H9 (cell line): ENCODE measurements around the gene GRIK3. TPM values are rescaled to one million over a fixed set of nuclear protein-coding genes. Genes with fewer than 3 reads are reported as not detected.

Experiments
- DNase-seq: peaks from one replicate; pipeline ENCODE4 v3.0.0-alpha.2; 2017
- H2AFZ ChIP-seq: one replicate; pipeline ENCODE4 v1.6.1; 2013; ENCODE audit warnings: mild to moderate bottlenecking, low read length, control low read depth, moderate library complexity
- H2AK5ac ChIP-seq: 2 replicates; pipeline ENCODE4 v1.6.1; 2013; ENCODE audit warnings: low read length, control low read depth, mixed read lengths; ENCODE audit not compliant: insufficient read length
- H2BK120ac ChIP-seq: one replicate; pipeline ENCODE4 v1.6.1; 2013; ENCODE audit warnings: low read depth, mild to moderate bottlenecking, low read length, control low read depth, inconsistent platforms; ENCODE audit not compliant: poor library complexity, severe bottlenecking
- H2BK12ac ChIP-seq: 2 replicates; pipeline ENCODE4 v1.6.1; 2013; ENCODE audit warnings: low read length, control low read depth, mixed read lengths, low read depth; ENCODE audit not compliant: insufficient read length
- H2BK15ac ChIP-seq: 2 replicates; pipeline ENCODE4 v1.6.1; 2013; ENCODE audit warnings: low read depth, low read length, control low read depth
- H2BK20ac ChIP-seq: one replicate; pipeline ENCODE4 v1.6.1; 2013; ENCODE audit warnings: low read depth, mild to moderate bottlenecking, low read length, control low read depth, inconsistent platforms; ENCODE audit not compliant: poor library complexity, severe bottlenecking
- H2BK5ac ChIP-seq: 2 replicates; pipeline ENCODE4 v1.6.1; 2013; ENCODE audit warnings: low read length, control low read depth, mixed read lengths; ENCODE audit not compliant: insufficient read length
- H3K14ac ChIP-seq: 2 replicates; pipeline ENCODE4 v1.6.1; 2013; ENCODE audit warnings: low read length, control low read depth; ENCODE audit not compliant: insufficient read depth
- H3K18ac ChIP-seq: 2 replicates; pipeline ENCODE4 v1.6.1; 2013; ENCODE audit warnings: low read depth, mild to moderate bottlenecking, mixed read lengths, low read length, control low read depth; ENCODE audit not compliant: insufficient read length
- H3K23ac ChIP-seq: 2 replicates; pipeline ENCODE4 v1.6.1; 2013; ENCODE audit warnings: low read length, control low read depth, mixed read lengths, low read depth; ENCODE audit not compliant: insufficient read length
- H3K23me2 ChIP-seq: 2 replicates; pipeline ENCODE4 v1.6.1; 2013; ENCODE audit warnings: low read depth, mild to moderate bottlenecking, mixed read lengths, low read length, control low read depth; ENCODE audit not compliant: insufficient read length, poor library complexity, severe bottlenecking
- H3K27ac ChIP-seq: 2 replicates; pipeline ENCODE4 v1.5.1; 2013; ENCODE audit warnings: low read length, control low read depth, mixed read lengths, low read depth; ENCODE audit not compliant: insufficient read length
- H3K27me3 ChIP-seq: 2 replicates; pipeline ENCODE4 v1.6.1; 2013; ENCODE audit warnings: low read length, control low read depth, inconsistent platforms; ENCODE audit not compliant: insufficient read depth
- H3K4ac ChIP-seq: 2 replicates; pipeline ENCODE4 v1.6.1; 2013; ENCODE audit warnings: low read depth, mild to moderate bottlenecking, control low read depth, inconsistent platforms, low read length, moderate library complexity
- H3K4me1 ChIP-seq: 2 replicates; pipeline ENCODE4 v1.6.1; 2013; ENCODE audit warnings: low read length, control low read depth, inconsistent platforms; ENCODE audit not compliant: insufficient read depth
- H3K4me2 ChIP-seq: 2 replicates; pipeline ENCODE4 v1.6.1; 2013; ENCODE audit warnings: low read length, control low read depth, mixed read lengths; ENCODE audit not compliant: insufficient read length, insufficient read depth
- H3K56ac ChIP-seq: 2 replicates; pipeline ENCODE4 v1.6.1; 2013; ENCODE audit warnings: low read depth, mild to moderate bottlenecking, mixed read lengths, low read length, control low read depth; ENCODE audit not compliant: insufficient read length
- H3K79me1 ChIP-seq: 2 replicates; pipeline ENCODE4 v1.6.1; 2013; ENCODE audit warnings: low read depth, mild to moderate bottlenecking, moderate library complexity, low read length, control low read depth, inconsistent platforms; ENCODE audit not compliant: insufficient read depth, poor library complexity, severe bottlenecking
- H3K79me2 ChIP-seq: 2 replicates; pipeline ENCODE4 v1.6.1; 2013; ENCODE audit warnings: low read length, control low read depth, inconsistent platforms; ENCODE audit not compliant: insufficient read depth
- H3K9ac ChIP-seq: 2 replicates; pipeline ENCODE4 v1.6.1; 2013; ENCODE audit warnings: low read length, control low read depth, mixed read lengths; ENCODE audit not compliant: insufficient read length; ENCODE audit errors: extremely low read depth
- H3K9me3 ChIP-seq: one replicate; pipeline ENCODE4 v1.6.1; 2013; ENCODE audit warnings: low read depth, low read length, inconsistent platforms; ENCODE audit not compliant: control insufficient read depth
- H3T11ph ChIP-seq: one replicate; pipeline ENCODE4 v1.6.1; 2013; ENCODE audit warnings: mild to moderate bottlenecking, low read length, control low read depth, inconsistent platforms
- H4K20me1 ChIP-seq: one replicate; pipeline ENCODE4 v1.6.1; 2013; ENCODE audit not compliant: control insufficient read depth, insufficient read length, insufficient read depth
- H4K5ac ChIP-seq: 2 replicates; pipeline ENCODE4 v1.6.1; 2013; ENCODE audit warnings: low read depth, mild to moderate bottlenecking, mixed read lengths, low read length, control low read depth; ENCODE audit not compliant: insufficient read length
- H4K8ac ChIP-seq: replicated peaks from 2 replicates; pipeline ENCODE4 v1.6.1; 2013; ENCODE audit warnings: low read length, control low read depth, mixed read lengths, low read depth; ENCODE audit not compliant: insufficient read length
- H4K91ac ChIP-seq: 2 replicates; pipeline ENCODE4 v1.6.1; 2013; ENCODE audit warnings: low read depth, mild to moderate bottlenecking, moderate library complexity, mixed read lengths, low read length, control low read depth; ENCODE audit not compliant: insufficient read length
- H3K27ac Mint-ChIP-seq, 3 experiments: 2 replicates in 2 of 3; 3 replicates in 1 of 3; pipeline ENCODE4 v1.8.0; 2020 to 2021; ENCODE audit warnings: mixed read lengths in 3 of 3, mild to moderate bottlenecking in 1 of 3, moderate library complexity in 1 of 3
- H3K27me3 Mint-ChIP-seq: 2 replicates; pipeline ENCODE4 v1.8.0; 2021; ENCODE audit warnings: low read depth, mild to moderate bottlenecking, moderate library complexity, mixed read lengths
- H3K36me3 Mint-ChIP-seq, 3 experiments: 2 replicates in 2 of 3; 3 replicates in 1 of 3; pipeline ENCODE4 v1.8.0; 2020 to 2021; ENCODE audit warnings: low read depth in 3 of 3, mixed read lengths in 3 of 3; ENCODE audit not compliant: insufficient read depth in 1 of 3
- H3K4me1 Mint-ChIP-seq, 2 experiments: 2 replicates each; pipeline ENCODE4 v1.8.0; 2020; ENCODE audit warnings: mixed read lengths in 2 of 2
- H3K4me3 Mint-ChIP-seq, 2 experiments: 2 replicates in 1 of 2; 3 replicates in 1 of 2; pipeline ENCODE4 v1.8.0; 2020 to 2021; ENCODE audit warnings: mild to moderate bottlenecking in 2 of 2, mixed read lengths in 2 of 2, moderate library complexity in 1 of 2
- H3K9me3 Mint-ChIP-seq, 2 experiments: 2 replicates in 1 of 2; 3 replicates in 1 of 2; pipeline ENCODE4 v1.8.0; 2020; ENCODE audit warnings: mild to moderate bottlenecking in 2 of 2, mixed read lengths in 2 of 2, moderate library complexity in 1 of 2
- WGBS: extraction: QIAGEN DNeasy Blood & Tissue Kit; methylation state at CpG from one replicate; pipeline ENCODE4 v1.1.7; 2013; ENCODE audit warnings: missing lambda C conversion rate, low lambda C conversion rate, mixed read lengths; ENCODE audit not compliant: insufficient read length; ENCODE audit errors: extremely low coverage; 5-methylcytosine and 5-hydroxymethylcytosine counted together
- total RNA-seq: library from RNA; stranded (reverse); gene quantifications from 2 replicates; pipeline ENCODE4 v1.2.1, GENCODE V29; 2021
- TF ChIP-seq, protein P1 (sequence below): fragments of 200-600 bp; sonication (generic); conservative IDR thresholded peaks from 3 replicates; pipeline ENCODE4 v1.8.0; 2021; ENCODE audit warnings: antibody characterized with exemption, mild to moderate bottlenecking

The GRIK3 gene
- total RNA-seq, 1 experiment from 2014 or later: 1.7 TPM

DNA sequence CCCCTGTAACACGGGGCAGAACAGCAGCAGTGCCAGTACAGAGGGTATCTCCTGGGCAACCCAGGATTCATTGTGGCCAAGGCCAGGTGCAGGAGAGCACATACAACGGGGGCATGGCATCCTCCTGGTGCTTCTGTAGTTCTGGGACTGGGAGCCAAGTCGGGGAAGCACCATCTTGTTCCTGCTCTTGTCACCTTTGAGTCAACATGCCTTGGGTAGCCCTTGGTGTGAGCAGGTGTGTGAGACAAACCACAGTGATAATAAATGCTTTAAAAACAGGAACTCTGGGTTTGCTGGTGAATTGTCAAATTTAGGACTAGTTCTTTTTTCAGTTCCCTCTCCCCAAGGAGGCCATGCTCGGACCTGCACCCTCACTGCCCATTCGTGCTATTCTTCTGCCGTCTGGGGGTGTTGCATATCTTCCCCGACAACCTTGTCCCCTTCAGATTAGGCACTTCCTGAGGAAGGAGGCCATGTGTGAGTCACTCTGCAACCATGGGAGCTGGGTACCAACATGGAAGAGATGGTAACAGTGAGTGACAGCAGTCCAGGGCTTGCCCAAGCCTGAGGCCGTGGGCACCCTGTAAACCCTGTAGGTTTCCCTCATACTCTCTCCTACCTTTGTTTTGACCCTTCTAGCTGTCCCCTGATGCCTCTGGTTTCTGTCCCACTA, 150.2 kb downstream of the GRIK3 start:
- H4K8ac ChIP-seq: no peak overlapping the region
- H3K23ac ChIP-seq: no peak overlapping the region
- H2BK12ac ChIP-seq: no peak overlapping the region
- no CpG with 5 or more reads among the region's 8 CpGs for WGBS
- H3K56ac ChIP-seq: no peak overlapping the region
- TF ChIP-seq, protein P1, sequence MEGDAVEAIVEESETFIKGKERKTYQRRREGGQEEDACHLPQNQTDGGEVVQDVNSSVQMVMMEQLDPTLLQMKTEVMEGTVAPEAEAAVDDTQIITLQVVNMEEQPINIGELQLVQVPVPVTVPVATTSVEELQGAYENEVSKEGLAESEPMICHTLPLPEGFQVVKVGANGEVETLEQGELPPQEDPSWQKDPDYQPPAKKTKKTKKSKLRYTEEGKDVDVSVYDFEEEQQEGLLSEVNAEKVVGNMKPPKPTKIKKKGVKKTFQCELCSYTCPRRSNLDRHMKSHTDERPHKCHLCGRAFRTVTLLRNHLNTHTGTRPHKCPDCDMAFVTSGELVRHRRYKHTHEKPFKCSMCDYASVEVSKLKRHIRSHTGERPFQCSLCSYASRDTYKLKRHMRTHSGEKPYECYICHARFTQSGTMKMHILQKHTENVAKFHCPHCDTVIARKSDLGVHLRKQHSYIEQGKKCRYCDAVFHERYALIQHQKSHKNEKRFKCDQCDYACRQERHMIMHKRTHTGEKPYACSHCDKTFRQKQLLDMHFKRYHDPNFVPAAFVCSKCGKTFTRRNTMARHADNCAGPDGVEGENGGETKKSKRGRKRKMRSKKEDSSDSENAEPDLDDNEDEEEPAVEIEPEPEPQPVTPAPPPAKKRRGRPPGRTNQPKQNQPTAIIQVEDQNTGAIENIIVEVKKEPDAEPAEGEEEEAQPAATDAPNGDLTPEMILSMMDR: no peak
- H3K4ac ChIP-seq: no peak overlapping the region
- H3T11ph ChIP-seq: no peak overlapping the region
- Mint-ChIP-seq H3K36me3 (no peaks in the 10 kb centered on the region; a peak in 1 of 7 replicates), H3K4me1 (no peaks in the 10 kb centered on the region), H3K27me3 (peaks cover 3% of the 10 kb centered on the region), H3K4me3 (no peak overlapping the region), H3K9me3 (no peaks in the 10 kb centered on the region), H3K27ac (no peak overlapping the region)
- no peak overlapping the region for H2AK5ac ChIP-seq
- H3K14ac ChIP-seq: no peak overlapping the region
- H2BK5ac ChIP-seq: no peak overlapping the region
- H2AFZ ChIP-seq: no peak overlapping the region
- H3K27ac ChIP-seq: no peak overlapping the region
- H3K9me3 ChIP-seq: no peaks in the 10 kb centered on the region
- H2BK20ac ChIP-seq: no peak overlapping the region
- no peak overlapping the region for H2BK120ac ChIP-seq
- H2BK15ac ChIP-seq: no peak overlapping the region
- no peak overlapping the region for H3K18ac ChIP-seq
- no peak overlapping the region for H4K5ac ChIP-seq
- no peaks in the 10 kb centered on the region for H3K27me3 ChIP-seq
- no peaks in the 10 kb centered on the region for H4K20me1 ChIP-seq
- H4K91ac ChIP-seq: no peak overlapping the region
- peak; percentile 10 for DNase-seq
- H3K9ac ChIP-seq: no peak overlapping the region
- H3K4me1 ChIP-seq: no peaks in the 10 kb centered on the region
- H3K23me2 ChIP-seq: no peaks in the 10 kb centered on the region
- H3K4me2 ChIP-seq: no peak overlapping the region
- H3K79me1 ChIP-seq: no peaks in the 10 kb centered on the region
- no peaks in the 10 kb centered on the region for H3K79me2 ChIP-seq
